H9 (cell line): ENCODE data around the gene C8G. TPM values are rescaled to one million over a fixed set of nuclear protein-coding genes. Genes with fewer than 3 reads are reported as not detected.
A peak's percentile ranks its signal among the peaks of the same experiment; 100 is the strongest.

Experiments used
- DNase-seq: peaks from one replicate; pipeline ENCODE4 v3.0.0-alpha.2; 2017
- H2AFZ ChIP-seq: one replicate; pipeline ENCODE4 v1.6.1; 2013; ENCODE audit warnings: mild to moderate bottlenecking, low read length, control low read depth, moderate library complexity
- H2AK5ac ChIP-seq: 2 replicates; pipeline ENCODE4 v1.6.1; 2013; ENCODE audit warnings: low read length, control low read depth, mixed read lengths; ENCODE audit not compliant: insufficient read length
- H2BK120ac ChIP-seq: one replicate; pipeline ENCODE4 v1.6.1; 2013; ENCODE audit warnings: low read depth, mild to moderate bottlenecking, low read length, control low read depth, inconsistent platforms; ENCODE audit not compliant: poor library complexity, severe bottlenecking
- H2BK12ac ChIP-seq: 2 replicates; pipeline ENCODE4 v1.6.1; 2013; ENCODE audit warnings: low read length, control low read depth, mixed read lengths, low read depth; ENCODE audit not compliant: insufficient read length
- H2BK15ac ChIP-seq: 2 replicates; pipeline ENCODE4 v1.6.1; 2013; ENCODE audit warnings: low read depth, low read length, control low read depth
- H2BK20ac ChIP-seq: one replicate; pipeline ENCODE4 v1.6.1; 2013; ENCODE audit warnings: low read depth, mild to moderate bottlenecking, low read length, control low read depth, inconsistent platforms; ENCODE audit not compliant: poor library complexity, severe bottlenecking
- H2BK5ac ChIP-seq: 2 replicates; pipeline ENCODE4 v1.6.1; 2013; ENCODE audit warnings: low read length, control low read depth, mixed read lengths; ENCODE audit not compliant: insufficient read length
- H3K14ac ChIP-seq: 2 replicates; pipeline ENCODE4 v1.6.1; 2013; ENCODE audit warnings: low read length, control low read depth; ENCODE audit not compliant: insufficient read depth
- H3K18ac ChIP-seq: 2 replicates; pipeline ENCODE4 v1.6.1; 2013; ENCODE audit warnings: low read depth, mild to moderate bottlenecking, mixed read lengths, low read length, control low read depth; ENCODE audit not compliant: insufficient read length
- H3K23ac ChIP-seq: 2 replicates; pipeline ENCODE4 v1.6.1; 2013; ENCODE audit warnings: low read length, control low read depth, mixed read lengths, low read depth; ENCODE audit not compliant: insufficient read length
- H3K23me2 ChIP-seq: 2 replicates; pipeline ENCODE4 v1.6.1; 2013; ENCODE audit warnings: low read depth, mild to moderate bottlenecking, mixed read lengths, low read length, control low read depth; ENCODE audit not compliant: insufficient read length, poor library complexity, severe bottlenecking
- H3K27ac ChIP-seq: 2 replicates; pipeline ENCODE4 v1.5.1; 2013; ENCODE audit warnings: low read length, control low read depth, mixed read lengths, low read depth; ENCODE audit not compliant: insufficient read length
- H3K27me3 ChIP-seq: 2 replicates; pipeline ENCODE4 v1.6.1; 2013; ENCODE audit warnings: low read length, control low read depth, inconsistent platforms; ENCODE audit not compliant: insufficient read depth
- H3K4ac ChIP-seq: 2 replicates; pipeline ENCODE4 v1.6.1; 2013; ENCODE audit warnings: low read depth, mild to moderate bottlenecking, control low read depth, inconsistent platforms, low read length, moderate library complexity
- H3K4me1 ChIP-seq: 2 replicates; pipeline ENCODE4 v1.6.1; 2013; ENCODE audit warnings: low read length, control low read depth, inconsistent platforms; ENCODE audit not compliant: insufficient read depth
- H3K4me2 ChIP-seq: 2 replicates; pipeline ENCODE4 v1.6.1; 2013; ENCODE audit warnings: low read length, control low read depth, mixed read lengths; ENCODE audit not compliant: insufficient read length, insufficient read depth
- H3K56ac ChIP-seq: 2 replicates; pipeline ENCODE4 v1.6.1; 2013; ENCODE audit warnings: low read depth, mild to moderate bottlenecking, mixed read lengths, low read length, control low read depth; ENCODE audit not compliant: insufficient read length
- H3K79me1 ChIP-seq: 2 replicates; pipeline ENCODE4 v1.6.1; 2013; ENCODE audit warnings: low read depth, mild to moderate bottlenecking, moderate library complexity, low read length, control low read depth, inconsistent platforms; ENCODE audit not compliant: insufficient read depth, poor library complexity, severe bottlenecking
- H3K79me2 ChIP-seq: 2 replicates; pipeline ENCODE4 v1.6.1; 2013; ENCODE audit warnings: low read length, control low read depth, inconsistent platforms; ENCODE audit not compliant: insufficient read depth
- H3K9ac ChIP-seq: 2 replicates; pipeline ENCODE4 v1.6.1; 2013; ENCODE audit warnings: low read length, control low read depth, mixed read lengths; ENCODE audit not compliant: insufficient read length; ENCODE audit errors: extremely low read depth
- H3K9me3 ChIP-seq: one replicate; pipeline ENCODE4 v1.6.1; 2013; ENCODE audit warnings: low read depth, low read length, inconsistent platforms; ENCODE audit not compliant: control insufficient read depth
- H3T11ph ChIP-seq: one replicate; pipeline ENCODE4 v1.6.1; 2013; ENCODE audit warnings: mild to moderate bottlenecking, low read length, control low read depth, inconsistent platforms
- H4K20me1 ChIP-seq: one replicate; pipeline ENCODE4 v1.6.1; 2013; ENCODE audit not compliant: control insufficient read depth, insufficient read length, insufficient read depth
- H4K5ac ChIP-seq: 2 replicates; pipeline ENCODE4 v1.6.1; 2013; ENCODE audit warnings: low read depth, mild to moderate bottlenecking, mixed read lengths, low read length, control low read depth; ENCODE audit not compliant: insufficient read length
- H4K8ac ChIP-seq: replicated peaks from 2 replicates; pipeline ENCODE4 v1.6.1; 2013; ENCODE audit warnings: low read length, control low read depth, mixed read lengths, low read depth; ENCODE audit not compliant: insufficient read length
- H4K91ac ChIP-seq: 2 replicates; pipeline ENCODE4 v1.6.1; 2013; ENCODE audit warnings: low read depth, mild to moderate bottlenecking, moderate library complexity, mixed read lengths, low read length, control low read depth; ENCODE audit not compliant: insufficient read length
- H3K27ac Mint-ChIP-seq, 3 experiments: 2 replicates in 2 of 3; 3 replicates in 1 of 3; pipeline ENCODE4 v1.8.0; 2020 to 2021; ENCODE audit warnings: mixed read lengths in 3 of 3, mild to moderate bottlenecking in 1 of 3, moderate library complexity in 1 of 3
- H3K27me3 Mint-ChIP-seq: 2 replicates; pipeline ENCODE4 v1.8.0; 2021; ENCODE audit warnings: low read depth, mild to moderate bottlenecking, moderate library complexity, mixed read lengths
- H3K36me3 Mint-ChIP-seq, 3 experiments: 2 replicates in 2 of 3; 3 replicates in 1 of 3; pipeline ENCODE4 v1.8.0; 2020 to 2021; ENCODE audit warnings: low read depth in 3 of 3, mixed read lengths in 3 of 3; ENCODE audit not compliant: insufficient read depth in 1 of 3
- H3K4me1 Mint-ChIP-seq, 2 experiments: 2 replicates each; pipeline ENCODE4 v1.8.0; 2020; ENCODE audit warnings: mixed read lengths in 2 of 2
- H3K4me3 Mint-ChIP-seq, 2 experiments: 2 replicates in 1 of 2; 3 replicates in 1 of 2; pipeline ENCODE4 v1.8.0; 2020 to 2021; ENCODE audit warnings: mild to moderate bottlenecking in 2 of 2, mixed read lengths in 2 of 2, moderate library complexity in 1 of 2
- H3K9me3 Mint-ChIP-seq, 2 experiments: 2 replicates in 1 of 2; 3 replicates in 1 of 2; pipeline ENCODE4 v1.8.0; 2020; ENCODE audit warnings: mild to moderate bottlenecking in 2 of 2, mixed read lengths in 2 of 2, moderate library complexity in 1 of 2
- CTCF ChIP-seq: fragments of 200-600 bp; sonication (generic); conservative IDR thresholded peaks from 3 replicates; pipeline ENCODE4 v1.8.0; 2021; ENCODE audit warnings: antibody characterized with exemption, mild to moderate bottlenecking
- WGBS: extraction: QIAGEN DNeasy Blood & Tissue Kit; methylation state at CpG from one replicate; pipeline ENCODE4 v1.1.7; 2013; ENCODE audit warnings: missing lambda C conversion rate, low lambda C conversion rate, mixed read lengths; ENCODE audit not compliant: insufficient read length; ENCODE audit errors: extremely low coverage; 5-methylcytosine and 5-hydroxymethylcytosine counted together
- total RNA-seq: library from RNA; stranded (reverse); gene quantifications from 2 replicates; pipeline ENCODE4 v1.2.1, GENCODE V29; 2021

The C8G gene
- total RNA-seq, 1 experiment from 2014 or later = 0.96 TPM

GRCh38 chr9:136942112-136942880 lies 2.7 kb upstream of the C8G start:
- Histone ChIP-seq H3K23me2 (peaks cover 3% of the 10 kb centered on the region), H3K27ac (no peak overlapping the region), H2BK12ac (no peak overlapping the region), H2BK5ac (no peak overlapping the region), H4K20me1 (no peaks in the 10 kb centered on the region), H4K91ac (no peak overlapping the region), H2AFZ (no peak overlapping the region), H3K4me1 (no peaks in the 10 kb centered on the region), H3K27me3 (no peaks in the 10 kb centered on the region), H3K4me2 (no peak overlapping the region), H3K23ac (no peak overlapping the region), H3K18ac (no peak overlapping the region), H3K4ac (no peak overlapping the region), H4K5ac (no peak overlapping the region), H2BK15ac (no peak overlapping the region), H3T11ph (no peak overlapping the region), H3K9ac (no peak overlapping the region), H2BK120ac (no peak overlapping the region), H3K79me2 (no peaks in the 10 kb centered on the region), H3K9me3 (no peaks in the 10 kb centered on the region), H3K14ac (no peak overlapping the region), H3K79me1 (no peaks in the 10 kb centered on the region), H2AK5ac (no peak overlapping the region), H3K56ac (no peak overlapping the region), H4K8ac (no peak overlapping the region), H2BK20ac (no peak overlapping the region)
- Mint-ChIP-seq H3K27me3 (peaks cover 3% of the 10 kb centered on the region; the same call in 1 of the 2 replicates), H3K4me3 (peak overlapping the region; percentile 58 to 68; a peak in 3 of 5 replicates), H3K36me3 (peaks cover 2 to 48% (median 35%) of the 10 kb centered on the region in 3 experiments; a peak in 5 of 7 replicates), H3K9me3 (no peaks in the 10 kb centered on the region), H3K27ac (peak overlapping the region in 1 of 3 experiments; percentile 68; a peak in 1 of 7 replicates), H3K4me1 (peaks cover 7 to 14% of the 10 kb centered on the region in 2 experiments)
- no peak for DNase-seq
- no peak for TF ChIP-seq CTCF
- WGBS = no CpG with 5 or more reads among the region's 60 CpGs
